ENCODE data around the gene GCK. TPM values are rescaled to one million over a fixed set of nuclear protein-coding genes. Genes with fewer than 3 reads are reported as not detected.

The GCK gene
- total RNA-seq, 3 donors from 2014 or later (not counting 1 experiment from before 2014, with no cell fraction given): not detected

GRCh38 chr7:44112231-44112996, 76.8 kb downstream of the GCK start:
- H3K9me3 Mint-ChIP-seq: no peaks in the 10 kb centered on the region
- no peaks in the 10 kb centered on the region for H3K27me3 Mint-ChIP-seq (ENCODE audit: low read depth in 2 of 2)
- no peak overlapping the region for H3K4me3 Mint-ChIP-seq
- no peak overlapping the region for H3K4me3 ChIP-seq (ENCODE audit: low read length)
- H3K9me3 ChIP-seq (ENCODE audit: control insufficient read depth, insufficient read depth, low read length): no peaks in the 10 kb centered on the region
- 91% methylated on average over 41 of the region's 41 CpGs for WGBS (ENCODE audit: insufficient coverage)
- peaks cover 15% of the 10 kb centered on the region for H3K36me3 ChIP-seq (ENCODE audit: control insufficient read depth, insufficient read depth, low read length)
- TF ChIP-seq CTCF (IDR thresholded peaks at IDR 0.05): no peak
- intact Hi-C loops (cut with micrococcal nuclease): no loop called here
- no peak for DNase-seq
- no peaks in the 10 kb centered on the region for H3K4me1 ChIP-seq (ENCODE audit: control insufficient read depth, insufficient read depth, low read length)
- H3K36me3 Mint-ChIP-seq: no peaks in the 10 kb centered on the region
- H3K4me1 Mint-ChIP-seq: peaks cover 0 to 2% of the 10 kb centered on the region in 2 donors
- H3K27ac Mint-ChIP-seq: no peak overlapping the region
- no peak overlapping the region for H3K27ac ChIP-seq (ENCODE audit: low read length)
- ATAC-seq: no peak
- H3K27me3 ChIP-seq (ENCODE audit: control insufficient read depth, insufficient read depth, low read length): no peaks in the 10 kb centered on the region

- no peak for TF ChIP-seq CTCF (IDR thresholded peaks at IDR 0.05)
- intact Hi-C loops (cut with micrococcal nuclease): no loop called here
- H3K9me3 ChIP-seq (ENCODE audit: control insufficient read depth, insufficient read depth, low read length): no peaks in the 10 kb centered on the region
- DNase-seq: no peak
- no peaks in the 10 kb centered on the region for H3K36me3 Mint-ChIP-seq
- H3K9me3 Mint-ChIP-seq: no peaks in the 10 kb centered on the region
- H3K4me1 ChIP-seq (ENCODE audit: control insufficient read depth, insufficient read depth, low read length): no peaks in the 10 kb centered on the region
- no peak overlapping the region for H3K4me3 Mint-ChIP-seq
- no peak overlapping the region for H3K4me3 ChIP-seq (ENCODE audit: low read length)
- no peaks in the 10 kb centered on the region for H3K27me3 Mint-ChIP-seq (ENCODE audit: low read depth in 2 of 2)
- no peaks in the 10 kb centered on the region for H3K4me1 Mint-ChIP-seq
- no peak for ATAC-seq
- WGBS (ENCODE audit: insufficient coverage): 90% methylated on average over 16 of the region's 16 CpGs
- H3K36me3 ChIP-seq (ENCODE audit: control insufficient read depth, insufficient read depth, low read length): peaks cover 12% of the 10 kb centered on the region
- no peak overlapping the region for H3K27ac Mint-ChIP-seq
- H3K27ac ChIP-seq (ENCODE audit: low read length): no peak overlapping the region
- no peaks in the 10 kb centered on the region for H3K27me3 ChIP-seq (ENCODE audit: control insufficient read depth, insufficient read depth, low read length)
Observed at GRCh38 chr7:44111761-44112160, 77.5 kb downstream of the GCK start.

- Mint-ChIP-seq H3K4me3 (no peak overlapping the region), H3K4me1 (peaks cover 1 to 2% of the 10 kb centered on the region in 2 donors), H3K36me3 (no peaks in the 10 kb centered on the region), H3K27ac (no peak overlapping the region), H3K27me3 (ENCODE audit: low read depth in 2 of 2) (no peaks in the 10 kb centered on the region), H3K9me3 (no peaks in the 10 kb centered on the region)
- Histone ChIP-seq H3K4me1 (ENCODE audit: control insufficient read depth, insufficient read depth, low read length) (peaks cover 1% of the 10 kb centered on the region), H3K9me3 (ENCODE audit: control insufficient read depth, insufficient read depth, low read length) (no peaks in the 10 kb centered on the region), H3K27ac (ENCODE audit: low read length) (no peak overlapping the region), H3K36me3 (ENCODE audit: control insufficient read depth, insufficient read depth, low read length) (peaks cover 6% of the 10 kb centered on the region), H3K27me3 (ENCODE audit: control insufficient read depth, insufficient read depth, low read length) (no peaks in the 10 kb centered on the region), H3K4me3 (ENCODE audit: low read length) (no peak overlapping the region)
- intact Hi-C loops (cut with micrococcal nuclease): no loop called here
- TF ChIP-seq CTCF (IDR thresholded peaks at IDR 0.05): no peak
- DNase-seq: no peak
- no peak for ATAC-seq
- WGBS (ENCODE audit: insufficient coverage): 87% methylated on average over 27 of the region's 27 CpGs
Observed at GRCh38 chr7:44110719-44111635, 78.3 kb downstream of the GCK start.
